Gastrocnemius medialis (tissue), 4 donors: ENCODE measurements around the gene ZNF550.

Experiments used
- CTCF ChIP-seq, 5 experiments: fragments of 450-650 bp in 3 of 5; fragments of 200-600 bp in 2 of 5; sonication (generic) in 2 of 5; IDR thresholded peaks in 4 of 5; conservative IDR thresholded peaks in 1 of 5; 1 replicate in 4 of 5; 2 replicates in 1 of 5; pipeline ENCODE4 v1.5.1; 2016 to 2019; ENCODE audit warnings: antibody characterized with exemption in 5 of 5, mild to moderate bottlenecking in 3 of 5, moderate library complexity in 3 of 5
- POLR2A ChIP-seq, 2 donors: fragments of 450-650 bp; IDR thresholded peaks; one replicate each; pipeline ENCODE4 v1.6.1; 2017; ENCODE audit warnings: antibody characterized with exemption in 2 of 2, mild to moderate bottlenecking in 2 of 2, moderate library complexity in 2 of 2

GRCh38 chr19:57583521-57584416 lies 24.1 kb upstream of the ZNF550 start, which contains the start of gene ZIK1:
- no peak for TF ChIP-seq POLR2A (IDR thresholded peaks at IDR 0.05)
- TF ChIP-seq CTCF (IDR thresholded peaks at IDR 0.05 in 4 of 5, conservative IDR thresholded peaks at IDR 0.05 in 1 of 5) = no peak
